Measurements from ENCODE around the gene ARL3. TPM values are rescaled to one million over a fixed set of nuclear protein-coding genes. Genes with fewer than 3 reads are reported as not detected.
A peak's percentile ranks its signal among the peaks of the same experiment; 100 is the strongest.
"Not testable (repeated sequence)": the region's sequence is repeated elsewhere in the genome, so short reads cannot be mapped to it uniquely, and the experiment has no call there.

The ARL3 gene
- total RNA-seq, 1 donor from 2014 or later: 14.1 TPM

DNA sequence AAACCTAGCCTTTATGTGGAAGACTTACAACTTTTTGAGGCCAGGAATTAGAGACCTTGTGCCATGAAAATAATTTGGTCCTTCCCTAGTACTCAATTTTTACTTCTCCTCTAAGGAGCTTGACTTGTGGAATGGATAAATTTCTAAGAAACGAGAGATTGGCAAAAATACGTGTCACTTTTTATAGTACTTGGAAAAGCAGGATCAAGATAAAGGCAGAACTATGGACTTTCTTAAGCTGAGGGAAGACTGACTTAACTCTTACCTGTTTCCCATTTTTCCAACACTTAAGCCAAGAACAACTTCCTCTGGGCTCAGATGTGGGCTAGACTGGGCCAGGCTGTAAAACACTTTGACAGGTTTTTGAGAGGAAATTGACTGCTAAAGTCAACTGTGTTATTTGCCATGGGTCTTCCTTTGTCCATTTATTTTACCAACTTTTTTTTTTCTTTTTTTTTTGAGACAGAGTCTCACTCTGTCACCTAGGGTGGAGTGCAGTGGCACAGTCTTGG, 27.6 kb upstream of the ARL3 start:
- ATAC-seq (ENCODE audit: poor library complexity) (no peak), DNase-seq (no peak)
- intact Hi-C loops (cut with DNase I): no loop called here

DNA sequence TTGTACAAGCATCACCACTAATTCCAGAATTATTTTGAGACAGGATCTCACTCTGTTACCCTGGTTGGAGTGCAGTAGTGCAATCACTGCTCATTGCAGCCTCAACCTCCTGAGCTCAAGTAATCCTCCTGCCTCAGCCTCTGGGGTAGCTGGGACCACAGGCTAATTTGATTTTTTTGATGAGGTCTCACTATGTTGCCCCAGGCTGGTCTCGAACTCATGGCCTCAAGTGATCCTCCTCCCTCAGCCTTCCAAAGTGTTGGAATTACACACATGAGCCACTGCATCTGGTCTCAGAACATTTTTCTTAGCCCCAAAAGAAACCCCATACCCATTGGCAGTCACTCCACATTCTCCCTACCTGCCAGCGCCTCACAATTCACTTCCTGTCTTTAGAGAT, 26.0 kb upstream of the ARL3 start:
- intact Hi-C loops (cut with DNase I): no loop called here
- DNase-seq: no peak
- ATAC-seq (ENCODE audit: poor library complexity): no peak

DNA sequence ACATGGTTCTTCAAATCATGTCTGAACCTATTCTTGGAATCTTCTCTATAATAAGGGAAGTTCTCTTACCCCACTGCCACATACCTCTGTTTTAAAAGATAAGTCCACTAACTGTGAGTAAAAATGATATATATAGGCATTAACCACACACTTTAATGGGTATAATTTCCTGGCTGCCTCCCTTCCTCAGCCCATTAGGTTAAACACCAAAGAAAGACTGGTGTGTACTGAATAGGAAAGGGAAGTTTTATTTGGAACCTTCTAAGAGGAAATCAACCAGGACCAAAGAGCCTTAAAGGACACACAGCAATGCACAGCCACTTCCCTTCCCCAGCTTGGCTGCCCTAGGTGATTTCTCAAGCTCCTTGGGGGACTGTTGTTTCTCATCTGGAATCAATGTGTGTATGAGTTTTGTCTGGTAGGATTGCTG, 24.5 kb upstream of the ARL3 start:
- intact Hi-C loops (cut with DNase I): no loop called here
- ATAC-seq (ENCODE audit: poor library complexity): no peak
- no peak for DNase-seq

- intact Hi-C loops (cut with DNase I): no loop called here
- DNase-seq: peak; percentile 48
Observed at GRCh38 chr10:102735065-102735562, 20.9 kb upstream of the ARL3 start.

DNA sequence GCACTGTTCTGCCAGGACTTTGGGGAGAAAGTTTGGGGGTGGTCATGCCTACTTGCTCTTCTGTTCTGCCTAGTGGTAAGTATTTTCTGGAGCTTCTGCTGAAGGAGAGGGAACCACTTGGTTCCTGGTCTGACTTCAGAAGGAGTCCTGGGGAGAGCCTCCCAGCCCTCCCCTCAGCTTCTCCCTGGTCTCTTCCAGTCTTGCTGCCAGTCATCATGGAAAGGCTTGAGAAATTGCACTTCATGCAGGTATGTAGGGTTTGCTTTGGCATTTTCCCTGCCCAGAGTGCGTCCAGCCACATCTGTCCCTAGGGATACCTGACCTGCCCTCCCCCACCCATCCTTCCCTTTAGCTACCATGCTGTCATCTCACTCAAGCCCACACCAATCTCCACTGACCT, 18.5 kb upstream of the ARL3 start:
- intact Hi-C loops (cut with DNase I): no loop called here
- ATAC-seq (ENCODE audit: poor library complexity) (no peak), DNase-seq (no peak)

More at GRCh38 chr10:102735065-102735562, 20.9 kb upstream of the ARL3 start:
- peak; percentile 40 for ATAC-seq (ENCODE audit: poor library complexity)

DNA sequence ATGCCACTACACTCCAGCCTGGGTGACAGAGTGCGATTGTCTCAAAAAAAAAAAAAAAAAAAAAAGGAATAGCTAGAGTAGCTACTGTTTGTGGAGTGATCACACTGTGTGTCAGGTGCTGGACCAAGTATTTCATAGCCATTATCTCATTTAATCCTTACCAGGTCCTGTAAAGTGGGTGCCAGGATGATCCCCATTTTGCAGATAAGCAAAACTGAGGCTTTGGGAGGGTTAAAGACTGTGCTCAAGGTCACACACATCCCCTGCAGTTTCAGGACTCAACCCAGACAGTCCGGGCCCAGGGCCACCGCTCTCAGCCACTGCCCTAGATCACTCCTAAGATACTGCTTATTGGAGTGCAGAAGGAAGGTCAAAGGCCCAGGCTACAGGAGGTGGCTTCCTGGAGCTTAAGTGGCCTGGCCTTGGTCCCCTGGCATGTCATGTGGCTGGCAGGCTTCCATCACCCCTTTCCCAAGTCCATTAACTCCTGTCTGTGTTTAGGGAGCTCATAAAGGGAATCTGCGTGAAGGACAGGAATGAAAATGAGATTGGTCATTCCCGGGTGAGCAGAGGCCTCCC, 17.1 kb upstream of the ARL3 start:
- intact Hi-C loops (cut with DNase I): no loop called here
- DNase-seq: no peak
- no peak for ATAC-seq (ENCODE audit: poor library complexity)

DNA sequence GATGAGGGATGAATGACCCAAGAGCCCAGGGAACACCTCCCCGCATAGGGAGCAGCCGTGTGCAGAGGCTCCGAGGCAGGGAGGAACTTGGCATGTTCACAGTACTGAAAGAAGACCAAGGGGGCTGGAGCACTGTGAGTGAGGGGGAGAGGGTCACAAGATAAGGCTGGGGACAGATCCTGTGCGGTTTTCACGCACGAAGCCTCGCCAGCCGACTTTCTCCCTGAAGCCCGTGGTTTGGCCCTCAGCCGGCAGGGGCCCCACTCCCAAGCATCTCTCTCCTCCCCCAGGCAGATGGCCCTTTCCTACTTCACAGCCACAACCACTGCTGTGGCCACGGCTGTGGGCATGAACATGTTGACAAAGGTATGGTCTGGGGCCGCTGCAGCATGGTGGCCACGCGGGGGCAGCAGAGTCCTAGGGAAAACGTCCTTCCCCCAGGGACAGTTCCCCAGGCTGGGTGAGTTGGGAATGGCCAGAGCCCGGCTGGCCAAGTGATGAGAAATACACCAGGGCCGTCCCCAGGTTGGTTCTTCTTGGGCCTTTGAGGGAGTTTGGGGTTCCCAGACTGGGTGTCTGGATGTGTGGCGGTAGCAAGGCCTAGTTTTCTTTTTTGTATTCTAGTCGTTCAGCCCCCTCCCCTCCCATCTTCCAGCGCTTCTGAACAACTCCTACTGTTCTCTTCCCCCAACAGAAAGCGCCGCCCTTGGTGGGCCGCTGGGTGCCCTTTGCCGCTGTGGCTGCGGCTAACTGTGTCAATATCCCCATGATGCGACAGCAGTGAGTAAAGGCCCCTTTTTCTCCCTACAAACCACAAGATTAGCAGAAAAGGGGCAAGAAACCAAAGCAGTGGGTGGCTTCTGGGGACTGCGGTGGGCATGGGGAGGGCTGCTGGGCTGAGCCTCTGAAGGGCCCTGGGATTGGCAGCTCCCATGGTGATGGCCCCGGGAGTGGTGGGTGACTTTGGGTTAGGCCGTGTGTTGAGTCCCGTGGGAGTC, 15.1 kb upstream of the ARL3 start:
- DNase-seq (peak; percentile 93), ATAC-seq (ENCODE audit: poor library complexity) (peak; percentile 96)
- intact Hi-C loops (cut with DNase I): loop anchor here (5.0 kb wide), 2 partner anchors 173 to 338 kb away; no protein-coding TSS in a partner anchor

DNA sequence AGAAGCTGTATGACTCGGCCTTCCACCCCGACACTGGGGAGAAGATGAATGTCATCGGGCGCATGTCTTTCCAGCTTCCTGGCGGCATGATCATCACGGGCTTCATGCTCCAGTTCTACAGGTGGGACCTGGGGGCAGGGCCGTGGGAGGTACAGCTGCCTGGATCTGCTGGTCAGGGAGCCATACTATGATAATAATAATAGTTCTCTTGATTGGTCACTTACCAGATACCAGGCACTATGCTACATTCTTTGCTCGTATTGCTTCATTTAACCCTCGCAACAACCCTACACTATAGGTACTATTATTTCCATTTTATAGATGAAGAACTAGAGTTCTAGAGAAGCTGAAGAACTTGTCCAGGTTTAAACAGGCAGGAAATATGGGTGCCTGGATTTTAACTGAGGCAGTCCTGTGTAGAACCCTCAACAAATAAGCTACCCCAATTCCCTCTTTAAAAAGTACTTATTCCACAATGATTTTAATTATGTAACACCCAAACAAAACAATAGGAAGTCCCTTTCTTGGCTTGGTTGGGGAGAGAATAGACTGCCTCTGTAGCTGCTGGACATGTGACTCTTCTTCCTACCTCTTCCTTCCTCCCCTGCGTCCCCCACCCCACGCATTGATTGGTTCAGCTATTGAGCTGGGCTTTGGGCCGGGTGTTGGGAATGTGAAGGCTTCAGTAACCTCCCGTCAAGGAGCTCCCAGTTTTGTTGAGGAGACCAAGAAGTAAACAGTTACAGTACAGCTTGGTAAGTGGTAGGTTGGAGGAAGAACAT, 13.0 kb upstream of the ARL3 start:
- DNase-seq: no peak
- ATAC-seq (ENCODE audit: poor library complexity): peak; percentile 32
- intact Hi-C loops (cut with DNase I): loop anchor here (5.0 kb wide), 2 partner anchors 175 to 340 kb away; no protein-coding TSS in a partner anchor

GRCh38 chr10:102726274-102726673, 12.1 kb upstream of the ARL3 start:
- peak; percentile 39 for ATAC-seq (ENCODE audit: poor library complexity)
- DNase-seq: no peak
- intact Hi-C loops (cut with DNase I): loop anchor here (5.0 kb wide), 2 partner anchors 176 to 341 kb away; no protein-coding TSS in a partner anchor

- intact Hi-C loops (cut with DNase I): no loop called here
- DNase-seq: no peak
Observed at GRCh38 chr10:102723989-102724388, 9.8 kb upstream of the ARL3 start.

GRCh38 chr10:102721954-102722353, 7.8 kb upstream of the ARL3 start:
- DNase-seq (no peak), ATAC-seq (ENCODE audit: poor library complexity) (no peak)
- intact Hi-C loops (cut with DNase I): no loop called here

More at GRCh38 chr10:102723989-102724388, 9.8 kb upstream of the ARL3 start:
- ATAC-seq (ENCODE audit: poor library complexity): no peak

DNA sequence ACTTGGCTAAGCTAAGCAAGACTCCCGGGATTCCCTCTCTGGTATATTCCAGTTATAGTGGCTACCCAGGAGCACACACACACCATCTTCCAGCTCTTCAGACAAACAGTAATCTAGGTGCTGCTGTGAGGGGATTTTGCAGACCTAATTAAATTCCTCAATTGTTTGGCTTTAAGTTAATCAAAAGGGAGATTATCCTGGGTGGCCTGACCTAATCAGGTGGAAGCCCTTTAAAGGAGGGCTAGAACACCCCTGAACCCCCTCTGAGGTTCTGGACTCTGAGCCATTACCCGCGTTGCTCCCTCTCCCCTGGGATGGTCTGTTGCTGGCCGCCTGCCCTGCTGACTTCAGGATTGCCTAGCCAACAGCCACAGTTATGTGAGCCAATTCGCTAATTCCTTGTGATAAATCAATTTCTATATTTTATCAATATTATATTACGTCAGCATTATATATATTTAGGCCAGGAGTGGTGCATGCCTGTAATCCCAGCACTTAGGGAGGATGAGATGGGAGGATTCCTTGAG, 6.6 kb upstream of the ARL3 start:
- no peak for ATAC-seq (ENCODE audit: poor library complexity)
- DNase-seq: no peak
- intact Hi-C loops (cut with DNase I): no loop called here

DNA sequence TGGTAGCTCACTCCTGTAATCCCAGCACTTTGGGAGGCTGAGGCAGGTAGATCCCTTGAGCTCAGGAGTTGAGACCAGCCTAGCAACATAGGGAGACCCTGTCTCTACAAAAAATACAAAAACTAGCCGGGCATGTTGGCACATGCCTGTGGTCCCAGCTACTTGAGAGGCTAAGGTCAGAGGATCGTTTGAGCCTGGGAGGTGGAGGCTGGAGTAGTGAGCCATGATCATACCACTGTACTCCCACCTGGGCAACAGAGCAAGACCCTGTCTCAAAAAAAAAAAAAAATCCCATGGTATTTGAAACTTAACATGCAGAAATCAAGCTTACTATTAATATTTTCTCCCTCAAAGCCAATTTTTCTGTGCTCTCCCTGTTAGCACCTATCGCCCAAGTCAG, 6.1 kb upstream of the ARL3 start:
- ATAC-seq (ENCODE audit: poor library complexity) (no peak), DNase-seq (no peak)
- intact Hi-C loops (cut with DNase I): no loop called here

DNA sequence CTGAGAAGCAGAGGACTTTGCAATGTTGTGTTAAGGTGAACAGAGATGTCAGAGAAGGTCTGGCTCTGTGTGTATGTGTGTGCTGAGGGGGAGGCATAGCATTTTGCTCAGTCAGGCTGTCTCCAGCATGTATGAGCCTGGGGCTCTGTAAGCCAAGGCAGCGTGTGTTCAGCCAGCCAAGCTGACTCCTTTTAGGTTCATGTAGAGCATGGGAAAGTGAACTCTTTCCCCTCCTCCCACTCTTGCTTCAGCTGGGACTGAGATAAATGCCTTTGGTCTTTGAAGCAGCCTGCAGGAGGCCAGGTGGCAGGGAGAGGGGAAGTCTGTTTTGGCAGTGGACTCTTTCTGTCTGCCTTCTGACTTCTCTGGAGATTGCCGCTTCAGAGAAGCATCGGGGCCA, 4.0 kb upstream of the ARL3 start:
- no peak for DNase-seq
- peak; percentile 4 for ATAC-seq (ENCODE audit: poor library complexity)
- intact Hi-C loops (cut with DNase I): no loop called here

DNA sequence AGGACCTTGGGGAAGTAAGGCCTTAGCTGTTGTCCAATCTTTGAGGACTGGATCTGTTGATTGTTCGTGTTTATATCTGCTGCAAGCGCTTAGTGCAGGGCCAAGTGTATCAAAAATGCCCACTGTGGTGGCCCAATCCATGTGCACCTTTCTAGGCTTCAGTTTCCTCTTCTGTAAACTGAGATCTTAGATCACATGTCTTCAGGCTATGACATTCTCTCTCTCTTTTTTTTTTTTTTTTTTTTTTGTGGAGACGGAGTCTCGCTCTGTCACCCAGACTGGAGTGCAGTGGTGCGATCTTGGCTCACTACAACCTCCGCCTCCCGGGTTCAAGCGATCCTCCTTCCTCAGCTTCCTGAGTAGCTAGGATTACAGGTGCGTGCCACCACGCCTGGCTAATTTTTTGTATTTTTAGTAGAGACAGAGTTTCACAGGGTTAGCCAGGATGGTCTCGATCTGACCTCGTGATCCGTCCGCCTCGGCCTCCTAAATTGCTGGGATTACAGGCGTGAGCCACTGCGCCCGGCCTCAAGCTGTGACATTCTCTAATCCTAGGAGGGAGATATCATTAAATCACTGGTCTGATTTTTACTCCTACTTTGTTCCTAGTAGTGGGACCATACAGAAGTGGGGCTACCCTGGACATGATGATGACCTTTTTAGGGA, 2.8 kb upstream of the ARL3 start:
- DNase-seq; ATAC-seq (ENCODE audit: poor library complexity); intact Hi-C loops (cut with DNase I): not testable (repeated sequence)

GRCh38 chr10:102715880-102716279, 1.7 kb upstream of the ARL3 start:
- ATAC-seq (ENCODE audit: poor library complexity): no peak

DNA sequence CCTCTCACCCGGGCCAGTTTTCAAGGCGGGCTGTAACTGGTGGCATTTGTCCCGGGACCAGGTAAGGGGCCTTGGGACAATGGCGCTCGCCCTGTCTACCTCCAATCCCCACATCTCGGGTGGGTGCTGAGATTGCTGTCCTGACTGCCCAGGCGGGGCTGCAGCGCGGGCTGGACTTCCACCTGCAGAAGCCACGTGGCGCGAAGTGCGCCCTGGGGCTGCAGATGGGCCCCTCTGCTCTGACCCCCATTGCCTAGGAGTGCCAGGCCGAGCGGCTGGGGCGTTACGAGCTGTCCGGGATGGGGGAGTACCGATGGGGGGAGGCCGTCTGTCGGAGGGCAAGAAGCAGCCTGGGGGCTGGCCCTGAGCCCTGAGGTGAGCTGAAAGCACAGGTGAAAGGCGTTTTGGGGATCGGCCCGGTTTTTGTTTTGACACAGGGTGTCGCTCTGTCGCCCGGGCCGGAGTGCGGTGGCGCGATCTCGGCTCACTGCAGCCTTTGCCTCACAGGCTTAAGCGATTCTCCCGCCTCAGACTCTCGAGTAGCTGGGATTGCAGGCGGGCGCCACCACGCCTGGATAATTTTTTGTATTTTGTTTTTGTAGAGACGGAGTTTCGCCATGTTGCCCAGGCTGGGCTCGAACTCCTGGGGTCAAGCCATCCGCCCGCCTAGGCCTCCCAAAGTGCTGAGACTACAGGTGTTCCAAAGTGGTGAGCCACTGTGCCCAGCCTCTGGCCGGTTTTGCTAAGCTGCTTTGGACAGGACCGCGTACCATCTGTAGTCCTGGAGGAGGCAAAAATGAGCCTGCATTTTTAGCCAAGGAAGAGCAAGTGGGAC, 641 bp upstream of the ARL3 start, which contains the start of gene SFXN2:
SFXN2 (plus strand) TSS at position 16 of the 835 bp plus-strand sequence. CDS start 12,001 bp downstream, outside the sequence.
- no peak for ATAC-seq (ENCODE audit: poor library complexity)
- no peak for DNase-seq
- intact Hi-C loops (cut with DNase I): no loop called here

More at GRCh38 chr10:102715880-102716279, 1.7 kb upstream of the ARL3 start:
- intact Hi-C loops (cut with DNase I): no loop called here
- no peak for DNase-seq

Data from Right ventricle myocardium superior (tissue), 1 donor.